H1 (cell line): ENCODE results near the gene HBB. TPM values are rescaled to one million over a fixed set of nuclear protein-coding genes. Genes with fewer than 3 reads are reported as not detected.

Source experiments
- BRCA1 ChIP-seq: IDR thresholded peaks from 2 replicates; pipeline ENCODE4 v1.6.1; 2012; ENCODE audit warnings: low read depth, low read length, improper control_type of control experiment
- JUN ChIP-seq: IDR thresholded peaks from 2 replicates; pipeline ENCODE4 v1.6.1; 2011; ENCODE audit warnings: low read depth, mild to moderate bottlenecking, improper control_type of control experiment, low read length
- SIN3A ChIP-seq, 2 experiments: IDR thresholded peaks in 1 of 2; conservative IDR thresholded peaks in 1 of 2; 2 replicates each; pipeline ENCODE4 v1.6.1; 2011 to 2012; ENCODE audit warnings: low read length in 2 of 2, improper control_type of control experiment in 1 of 2, low read depth in 1 of 2, mild to moderate bottlenecking in 1 of 2
- SP4 ChIP-seq: IDR thresholded peaks from 2 replicates; pipeline ENCODE4 v1.6.1; 2012; ENCODE audit warnings: low read length, inconsistent platforms
- polyA plus RNA-seq, 7 experiments: library from polyadenylated mRNA; depleted of rRNA in 3 of 7; stranded (reverse) in 5 of 7; unstranded in 2 of 7; fragments of >200 nt in 5 of 7; fragments of 200-250 nt in 2 of 7; gene quantifications; 1 replicate in 5 of 7; 2 replicates in 1 of 7; 4 replicates in 1 of 7; pipeline versions ENCODE4 v1.2.1 to v1.2.3, GENCODE V29; 2011 to 2013; ENCODE audit warnings: missing spikeins in 2 of 7, mixed read lengths in 2 of 7
- total RNA-seq: library from RNA; stranded (reverse); fragmentation: NEBNext Ultra II Directional; extraction: Animal tissue kit (Norgen Biotek cat#: 25700); gene quantifications from 2 replicates; pipeline ENCODE4 v1.2.1, GENCODE V29; 2021
- TF ChIP-seq, protein P1 (sequence below): fragments of 300-600 bp; sonication (generic); IDR thresholded peaks from 2 replicates; pipeline ENCODE4 v1.7.1; 2012; ENCODE audit warnings: low read length, moderate library complexity, mild to moderate bottlenecking, inconsistent platforms; ENCODE audit not compliant: insufficient replicate concordance
- TF ChIP-seq, protein P2 (sequence below): IDR thresholded peaks from 2 replicates; pipeline ENCODE4 v1.6.1; 2011; ENCODE audit warnings: low read length, improper control_type of control experiment

HBB gene
- total and polyA plus RNA-seq, 2 of the 8 experiments (the other 6 are each of a cell fraction or from before 2014, with no cell fraction given): not detected

DNA sequence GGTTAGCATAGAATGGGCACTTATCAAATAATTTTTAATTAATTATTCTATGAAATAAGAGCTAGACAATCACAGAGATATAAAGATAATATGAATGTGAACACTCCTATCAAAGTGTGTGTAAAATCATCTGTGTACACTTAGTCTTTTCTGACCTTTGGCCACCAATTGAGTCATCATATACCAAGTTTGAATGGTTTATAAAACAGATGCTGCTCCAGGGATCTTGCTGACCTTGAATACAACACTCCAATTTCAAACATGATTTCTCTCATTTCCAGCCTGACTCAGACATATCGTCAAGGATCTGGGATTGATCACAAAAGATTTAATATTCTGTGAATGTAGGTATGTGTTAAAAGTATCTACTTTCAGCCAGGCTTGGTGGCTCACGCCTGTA lies 23.5 kb downstream of the HBB start (continued):
- TF ChIP-seq, protein P1, sequence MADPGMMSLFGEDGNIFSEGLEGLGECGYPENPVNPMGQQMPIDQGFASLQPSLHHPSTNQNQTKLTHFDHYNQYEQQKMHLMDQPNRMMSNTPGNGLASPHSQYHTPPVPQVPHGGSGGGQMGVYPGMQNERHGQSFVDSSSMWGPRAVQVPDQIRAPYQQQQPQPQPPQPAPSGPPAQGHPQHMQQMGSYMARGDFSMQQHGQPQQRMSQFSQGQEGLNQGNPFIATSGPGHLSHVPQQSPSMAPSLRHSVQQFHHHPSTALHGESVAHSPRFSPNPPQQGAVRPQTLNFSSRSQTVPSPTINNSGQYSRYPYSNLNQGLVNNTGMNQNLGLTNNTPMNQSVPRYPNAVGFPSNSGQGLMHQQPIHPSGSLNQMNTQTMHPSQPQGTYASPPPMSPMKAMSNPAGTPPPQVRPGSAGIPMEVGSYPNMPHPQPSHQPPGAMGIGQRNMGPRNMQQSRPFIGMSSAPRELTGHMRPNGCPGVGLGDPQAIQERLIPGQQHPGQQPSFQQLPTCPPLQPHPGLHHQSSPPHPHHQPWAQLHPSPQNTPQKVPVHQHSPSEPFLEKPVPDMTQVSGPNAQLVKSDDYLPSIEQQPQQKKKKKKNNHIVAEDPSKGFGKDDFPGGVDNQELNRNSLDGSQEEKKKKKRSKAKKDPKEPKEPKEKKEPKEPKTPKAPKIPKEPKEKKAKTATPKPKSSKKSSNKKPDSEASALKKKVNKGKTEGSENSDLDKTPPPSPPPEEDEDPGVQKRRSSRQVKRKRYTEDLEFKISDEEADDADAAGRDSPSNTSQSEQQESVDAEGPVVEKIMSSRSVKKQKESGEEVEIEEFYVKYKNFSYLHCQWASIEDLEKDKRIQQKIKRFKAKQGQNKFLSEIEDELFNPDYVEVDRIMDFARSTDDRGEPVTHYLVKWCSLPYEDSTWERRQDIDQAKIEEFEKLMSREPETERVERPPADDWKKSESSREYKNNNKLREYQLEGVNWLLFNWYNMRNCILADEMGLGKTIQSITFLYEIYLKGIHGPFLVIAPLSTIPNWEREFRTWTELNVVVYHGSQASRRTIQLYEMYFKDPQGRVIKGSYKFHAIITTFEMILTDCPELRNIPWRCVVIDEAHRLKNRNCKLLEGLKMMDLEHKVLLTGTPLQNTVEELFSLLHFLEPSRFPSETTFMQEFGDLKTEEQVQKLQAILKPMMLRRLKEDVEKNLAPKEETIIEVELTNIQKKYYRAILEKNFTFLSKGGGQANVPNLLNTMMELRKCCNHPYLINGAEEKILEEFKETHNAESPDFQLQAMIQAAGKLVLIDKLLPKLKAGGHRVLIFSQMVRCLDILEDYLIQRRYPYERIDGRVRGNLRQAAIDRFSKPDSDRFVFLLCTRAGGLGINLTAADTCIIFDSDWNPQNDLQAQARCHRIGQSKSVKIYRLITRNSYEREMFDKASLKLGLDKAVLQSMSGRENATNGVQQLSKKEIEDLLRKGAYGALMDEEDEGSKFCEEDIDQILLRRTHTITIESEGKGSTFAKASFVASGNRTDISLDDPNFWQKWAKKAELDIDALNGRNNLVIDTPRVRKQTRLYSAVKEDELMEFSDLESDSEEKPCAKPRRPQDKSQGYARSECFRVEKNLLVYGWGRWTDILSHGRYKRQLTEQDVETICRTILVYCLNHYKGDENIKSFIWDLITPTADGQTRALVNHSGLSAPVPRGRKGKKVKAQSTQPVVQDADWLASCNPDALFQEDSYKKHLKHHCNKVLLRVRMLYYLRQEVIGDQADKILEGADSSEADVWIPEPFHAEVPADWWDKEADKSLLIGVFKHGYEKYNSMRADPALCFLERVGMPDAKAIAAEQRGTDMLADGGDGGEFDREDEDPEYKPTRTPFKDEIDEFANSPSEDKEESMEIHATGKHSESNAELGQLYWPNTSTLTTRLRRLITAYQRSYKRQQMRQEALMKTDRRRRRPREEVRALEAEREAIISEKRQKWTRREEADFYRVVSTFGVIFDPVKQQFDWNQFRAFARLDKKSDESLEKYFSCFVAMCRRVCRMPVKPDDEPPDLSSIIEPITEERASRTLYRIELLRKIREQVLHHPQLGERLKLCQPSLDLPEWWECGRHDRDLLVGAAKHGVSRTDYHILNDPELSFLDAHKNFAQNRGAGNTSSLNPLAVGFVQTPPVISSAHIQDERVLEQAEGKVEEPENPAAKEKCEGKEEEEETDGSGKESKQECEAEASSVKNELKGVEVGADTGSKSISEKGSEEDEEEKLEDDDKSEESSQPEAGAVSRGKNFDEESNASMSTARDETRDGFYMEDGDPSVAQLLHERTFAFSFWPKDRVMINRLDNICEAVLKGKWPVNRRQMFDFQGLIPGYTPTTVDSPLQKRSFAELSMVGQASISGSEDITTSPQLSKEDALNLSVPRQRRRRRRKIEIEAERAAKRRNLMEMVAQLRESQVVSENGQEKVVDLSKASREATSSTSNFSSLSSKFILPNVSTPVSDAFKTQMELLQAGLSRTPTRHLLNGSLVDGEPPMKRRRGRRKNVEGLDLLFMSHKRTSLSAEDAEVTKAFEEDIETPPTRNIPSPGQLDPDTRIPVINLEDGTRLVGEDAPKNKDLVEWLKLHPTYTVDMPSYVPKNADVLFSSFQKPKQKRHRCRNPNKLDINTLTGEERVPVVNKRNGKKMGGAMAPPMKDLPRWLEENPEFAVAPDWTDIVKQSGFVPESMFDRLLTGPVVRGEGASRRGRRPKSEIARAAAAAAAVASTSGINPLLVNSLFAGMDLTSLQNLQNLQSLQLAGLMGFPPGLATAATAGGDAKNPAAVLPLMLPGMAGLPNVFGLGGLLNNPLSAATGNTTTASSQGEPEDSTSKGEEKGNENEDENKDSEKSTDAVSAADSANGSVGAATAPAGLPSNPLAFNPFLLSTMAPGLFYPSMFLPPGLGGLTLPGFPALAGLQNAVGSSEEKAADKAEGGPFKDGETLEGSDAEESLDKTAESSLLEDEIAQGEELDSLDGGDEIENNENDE: no peak
- TF ChIP-seq SP4 (no peak), SIN3A (conservative IDR thresholded peaks at IDR 0.05 in 1 of 2, IDR thresholded peaks at IDR 0.05 in 1 of 2; ENCODE audit: low read depth in 1 of 2, low read length in 2 of 2) (no peak), BRCA1 (no peak), JUN (no peak)
- TF ChIP-seq, protein P2, sequence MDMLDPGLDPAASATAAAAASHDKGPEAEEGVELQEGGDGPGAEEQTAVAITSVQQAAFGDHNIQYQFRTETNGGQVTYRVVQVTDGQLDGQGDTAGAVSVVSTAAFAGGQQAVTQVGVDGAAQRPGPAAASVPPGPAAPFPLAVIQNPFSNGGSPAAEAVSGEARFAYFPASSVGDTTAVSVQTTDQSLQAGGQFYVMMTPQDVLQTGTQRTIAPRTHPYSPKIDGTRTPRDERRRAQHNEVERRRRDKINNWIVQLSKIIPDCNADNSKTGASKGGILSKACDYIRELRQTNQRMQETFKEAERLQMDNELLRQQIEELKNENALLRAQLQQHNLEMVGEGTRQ: no peak
- TF ChIP-seq, all 59 proteins: peak for 0
